Lower lobe of right lung (tissue), 2 donors: ENCODE measurements around the gene KIAA1549. TPM values are rescaled to one million over a fixed set of nuclear protein-coding genes. Genes with fewer than 3 reads are reported as not detected.
"Not testable (repeated sequence)": the region's sequence is repeated elsewhere in the genome, so short reads cannot be mapped to it uniquely, and the experiment has no call there.

ENCODE experiments used
- ATAC-seq, 2 donors: fragments of 200-7000 bp; cut with Tn5 transposase; one replicate each; pipeline ENCODE4 v1.9.1; 2020 to 2022; ENCODE audit warnings: mild to moderate bottlenecking in 2 of 2, moderate library complexity in 2 of 2
- DNase-seq: peaks from one replicate; pipeline ENCODE4 v3.0.0-alpha.2; 2020
- H3K27ac ChIP-seq: fragments of 200-600 bp; one replicate; pipeline ENCODE4 v1.8.0; 2022
- H3K27me3 ChIP-seq: fragments of 200-600 bp; one replicate; pipeline ENCODE4 v1.8.0; 2022; ENCODE audit warnings: low read depth
- H3K36me3 ChIP-seq: fragments of 200-600 bp; one replicate; pipeline ENCODE4 v1.8.0; 2022; ENCODE audit warnings: mild to moderate bottlenecking
- H3K4me1 ChIP-seq: fragments of 200-600 bp; one replicate; pipeline ENCODE4 v1.8.0; 2022
- H3K4me3 ChIP-seq: fragments of 200-600 bp; one replicate; pipeline ENCODE4 v1.8.0; 2022; ENCODE audit warnings: mild to moderate bottlenecking
- H3K9me3 ChIP-seq: fragments of 200-600 bp; one replicate; pipeline ENCODE4 v1.8.0; 2022
- intact Hi-C: fragments of 100-400 bp; cut with DNase I; formaldehyde crosslinking; loops from one replicate; pipeline ENCODE4 v1.11.0; 2022
- total RNA-seq: library from RNA; stranded (reverse); fragmentation: NEBNext Ultra II Directional; extraction: Animal tissue kit (Norgen Biotek cat#: 25700); gene quantifications from one replicate; pipeline ENCODE4 v1.2.1, GENCODE V29; 2021
- TF ChIP-seq, protein P1 (sequence below): fragments of 200-600 bp; IDR thresholded peaks from one replicate; pipeline ENCODE4 v1.8.0; 2022; ENCODE audit warnings: antibody characterized with exemption, mild to moderate bottlenecking
- donor health status: DM: no; HTN: yes; CAD: no; lungs with severe emphysema.

The KIAA1549 gene
- total RNA-seq, 1 donor from 2014 or later: 5.3 TPM

DNA sequence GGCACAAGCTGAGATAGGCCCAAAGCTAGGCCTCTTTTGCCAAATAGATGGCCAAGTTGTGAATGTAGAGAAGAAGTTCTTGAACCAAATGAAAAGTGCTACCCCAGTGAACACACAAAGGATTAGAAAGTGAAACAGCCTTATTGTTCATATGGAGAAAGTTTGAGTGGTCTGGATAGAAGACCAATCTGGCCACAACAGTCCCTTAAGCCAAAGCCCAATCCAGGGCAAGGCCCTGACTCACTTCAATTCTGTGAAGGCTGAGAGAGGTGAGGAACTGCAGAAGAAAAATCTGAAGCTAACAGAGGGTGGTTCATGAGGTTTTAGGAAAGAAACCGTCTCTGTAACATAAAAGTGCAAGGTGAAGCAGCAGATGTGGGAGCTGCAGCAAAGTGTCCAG, 164.5 kb downstream of the KIAA1549 start:
- Histone ChIP-seq H3K36me3 (no peaks in the 10 kb centered on the region), H3K27me3 (no peaks in the 10 kb centered on the region), H3K9me3 (no peaks in the 10 kb centered on the region), H3K4me3 (no peak overlapping the region), H3K4me1 (no peaks in the 10 kb centered on the region), H3K27ac (no peak overlapping the region)
- TF ChIP-seq, protein P1, sequence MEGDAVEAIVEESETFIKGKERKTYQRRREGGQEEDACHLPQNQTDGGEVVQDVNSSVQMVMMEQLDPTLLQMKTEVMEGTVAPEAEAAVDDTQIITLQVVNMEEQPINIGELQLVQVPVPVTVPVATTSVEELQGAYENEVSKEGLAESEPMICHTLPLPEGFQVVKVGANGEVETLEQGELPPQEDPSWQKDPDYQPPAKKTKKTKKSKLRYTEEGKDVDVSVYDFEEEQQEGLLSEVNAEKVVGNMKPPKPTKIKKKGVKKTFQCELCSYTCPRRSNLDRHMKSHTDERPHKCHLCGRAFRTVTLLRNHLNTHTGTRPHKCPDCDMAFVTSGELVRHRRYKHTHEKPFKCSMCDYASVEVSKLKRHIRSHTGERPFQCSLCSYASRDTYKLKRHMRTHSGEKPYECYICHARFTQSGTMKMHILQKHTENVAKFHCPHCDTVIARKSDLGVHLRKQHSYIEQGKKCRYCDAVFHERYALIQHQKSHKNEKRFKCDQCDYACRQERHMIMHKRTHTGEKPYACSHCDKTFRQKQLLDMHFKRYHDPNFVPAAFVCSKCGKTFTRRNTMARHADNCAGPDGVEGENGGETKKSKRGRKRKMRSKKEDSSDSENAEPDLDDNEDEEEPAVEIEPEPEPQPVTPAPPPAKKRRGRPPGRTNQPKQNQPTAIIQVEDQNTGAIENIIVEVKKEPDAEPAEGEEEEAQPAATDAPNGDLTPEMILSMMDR: no peak
- intact Hi-C loops: no loop called here
- ATAC-seq (no peak), DNase-seq (no peak)

DNA sequence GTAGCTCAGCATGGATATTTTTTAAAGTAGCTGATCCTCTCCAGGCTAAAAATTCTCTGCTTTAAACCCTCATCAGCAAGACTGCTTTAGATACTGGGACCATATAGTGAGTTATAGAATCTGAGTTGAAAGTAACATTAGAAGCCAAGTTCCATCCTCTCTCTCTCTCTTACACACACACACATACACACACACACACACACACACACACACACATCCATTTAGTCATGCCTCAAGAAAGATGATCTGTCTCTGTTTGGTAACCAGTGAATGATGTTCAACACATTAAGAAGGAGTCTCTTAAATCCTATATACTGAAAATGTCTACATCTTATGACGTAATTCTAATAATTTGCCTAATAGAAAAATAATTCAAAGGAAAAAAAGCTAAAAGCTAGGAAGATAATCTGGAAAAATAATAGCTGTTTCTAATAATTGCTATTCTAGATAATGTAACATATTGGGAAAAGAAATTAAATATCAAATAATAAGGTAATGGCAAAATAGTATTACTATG, 166.3 kb downstream of the KIAA1549 start:
- no peaks in the 10 kb centered on the region for H3K27me3 ChIP-seq
- no peaks in the 10 kb centered on the region for H3K36me3 ChIP-seq
- H3K27ac ChIP-seq: no peak overlapping the region
- H3K4me1 ChIP-seq: no peaks in the 10 kb centered on the region
- H3K4me3 ChIP-seq: no peak overlapping the region
- no peak for DNase-seq
- intact Hi-C loops: no loop called here
- no peak for ATAC-seq
- TF ChIP-seq, protein P1: no peak
- no peaks in the 10 kb centered on the region for H3K9me3 ChIP-seq

DNA sequence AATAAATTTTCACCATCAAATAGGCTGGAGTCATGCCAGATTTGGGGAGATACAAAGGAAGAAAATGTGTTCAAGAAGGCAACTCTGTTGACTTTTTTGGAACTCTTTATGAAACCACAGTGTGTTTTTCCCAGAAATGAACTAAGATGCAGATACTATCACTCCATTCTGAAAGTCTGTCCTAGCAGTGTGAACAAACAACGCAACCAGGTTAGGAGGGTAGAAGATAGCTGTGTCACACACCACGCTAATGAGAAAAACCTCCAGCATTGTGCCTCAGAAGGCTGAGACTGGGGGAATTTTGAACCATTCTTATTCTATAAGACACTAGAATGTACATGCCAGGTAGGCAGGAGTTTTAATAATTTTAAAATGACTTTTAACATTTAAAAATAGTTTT, 167.2 kb downstream of the KIAA1549 start:
- no peaks in the 10 kb centered on the region for H3K9me3 ChIP-seq
- no peaks in the 10 kb centered on the region for H3K4me1 ChIP-seq
- ATAC-seq (no peak), DNase-seq (no peak)
- H3K36me3 ChIP-seq: no peaks in the 10 kb centered on the region
- H3K27me3 ChIP-seq: no peaks in the 10 kb centered on the region
- intact Hi-C loops: no loop called here
- TF ChIP-seq, protein P1: no peak
- no peak overlapping the region for H3K27ac ChIP-seq
- H3K4me3 ChIP-seq: no peak overlapping the region

DNA sequence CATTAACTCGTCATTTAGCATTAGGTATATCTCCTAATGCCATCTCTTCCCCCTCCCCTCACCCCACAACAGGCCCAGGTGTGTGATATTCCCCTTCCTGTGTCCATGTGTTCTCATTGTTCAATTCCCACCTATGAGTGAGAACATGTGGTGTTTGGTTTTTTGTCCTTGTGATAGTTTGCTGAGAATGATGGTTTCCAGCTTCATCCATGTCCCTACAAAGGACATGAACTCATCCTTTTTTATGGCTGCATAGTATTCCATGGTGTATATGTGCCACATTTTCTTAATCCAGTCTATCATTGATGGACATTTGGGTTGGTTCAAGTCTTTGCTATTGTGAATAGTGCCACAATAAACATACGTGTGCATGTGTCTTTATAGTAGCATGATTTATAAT, 169.9 kb downstream of the KIAA1549 start:
- DNase-seq, ATAC-seq, H3K9me3 ChIP-seq, H3K27ac ChIP-seq, H3K4me1 ChIP-seq, intact Hi-C loops, H3K27me3 ChIP-seq, H3K4me3 ChIP-seq, H3K36me3 ChIP-seq: not testable (repeated sequence)

DNA sequence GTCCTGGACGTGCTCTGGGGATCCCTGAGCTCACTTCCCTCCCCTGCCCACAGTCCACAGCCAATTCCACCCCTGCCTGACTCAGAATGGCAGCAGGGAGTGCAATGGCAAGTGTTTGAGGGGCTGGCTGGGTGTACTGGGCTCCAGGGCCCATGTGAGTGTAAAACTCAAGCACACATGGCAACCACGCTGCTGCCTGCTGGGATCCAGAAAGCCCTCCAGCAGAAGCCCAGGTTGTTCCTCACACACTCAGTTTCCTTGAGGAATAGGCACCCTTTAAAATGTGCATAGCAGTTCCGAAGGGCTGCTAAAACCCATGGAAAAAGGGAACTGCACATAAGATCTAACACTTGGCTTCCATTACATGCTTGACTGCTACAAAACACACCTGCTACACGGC, 171.8 kb downstream of the KIAA1549 start:
- Histone ChIP-seq H3K9me3 (no peaks in the 10 kb centered on the region), H3K27me3 (no peaks in the 10 kb centered on the region), H3K36me3 (no peaks in the 10 kb centered on the region), H3K4me1 (no peaks in the 10 kb centered on the region), H3K27ac (no peak overlapping the region), H3K4me3 (no peak overlapping the region)
- intact Hi-C loops: no loop called here
- TF ChIP-seq, protein P1: no peak
- no peak for ATAC-seq
- no peak for DNase-seq

DNA sequence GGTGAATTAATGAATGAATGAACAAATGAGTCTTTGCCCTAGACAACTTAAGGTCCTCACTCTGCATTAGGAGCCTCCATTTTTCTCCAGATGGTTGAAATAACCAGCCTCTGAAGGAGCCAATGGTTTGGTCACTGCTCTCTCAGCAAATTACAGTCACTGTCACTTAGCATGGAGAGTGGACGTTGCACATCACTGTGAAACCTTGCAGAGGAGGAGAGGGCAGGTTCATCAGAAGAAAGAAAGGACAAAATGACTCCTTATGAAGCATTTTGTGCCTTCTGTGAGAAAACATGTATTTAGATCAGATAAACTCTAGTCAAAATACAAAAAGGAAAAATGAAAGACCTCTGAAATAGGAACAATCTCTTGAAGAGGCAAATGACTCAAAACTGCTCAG, 176.6 kb downstream of the KIAA1549 start:
- ATAC-seq (no peak), DNase-seq (no peak)
- intact Hi-C loops: no loop called here
- Histone ChIP-seq H3K36me3 (no peaks in the 10 kb centered on the region), H3K4me3 (no peak overlapping the region), H3K4me1 (no peaks in the 10 kb centered on the region), H3K9me3 (no peaks in the 10 kb centered on the region), H3K27ac (no peak overlapping the region), H3K27me3 (no peaks in the 10 kb centered on the region)
- TF ChIP-seq, protein P1: no peak
